GM12801 (cell line): ENCODE measurements around the gene GRID2.

Experiments used
- TF ChIP-seq, protein P1 (sequence below): IDR thresholded peaks from one replicate; pipeline ENCODE4 v1.5.1; 2011; ENCODE audit warnings: control low read depth; ENCODE audit not compliant: insufficient read length; ENCODE audit errors: extremely low read depth

Gene GRID2

DNA sequence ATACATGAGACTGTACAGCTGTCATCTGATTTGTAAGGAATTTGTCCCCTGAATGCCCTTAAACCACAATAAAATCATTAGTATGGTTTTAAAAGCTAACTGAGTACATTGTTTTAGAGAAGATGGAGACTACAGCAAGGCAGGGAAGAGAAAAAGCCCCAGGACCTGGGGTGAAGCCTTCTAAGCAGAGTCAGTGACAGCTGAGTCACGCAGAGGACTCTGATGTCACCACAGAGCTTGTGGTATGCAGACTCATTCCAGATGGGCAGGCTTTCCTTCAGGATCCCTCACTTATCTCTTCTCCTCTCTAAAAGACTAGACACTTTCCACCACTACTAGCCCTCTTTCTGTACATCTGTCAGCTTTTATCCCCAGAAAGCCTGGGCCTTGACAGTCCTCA, 1427.7 kb downstream of the GRID2 start:
- TF ChIP-seq, protein P1, sequence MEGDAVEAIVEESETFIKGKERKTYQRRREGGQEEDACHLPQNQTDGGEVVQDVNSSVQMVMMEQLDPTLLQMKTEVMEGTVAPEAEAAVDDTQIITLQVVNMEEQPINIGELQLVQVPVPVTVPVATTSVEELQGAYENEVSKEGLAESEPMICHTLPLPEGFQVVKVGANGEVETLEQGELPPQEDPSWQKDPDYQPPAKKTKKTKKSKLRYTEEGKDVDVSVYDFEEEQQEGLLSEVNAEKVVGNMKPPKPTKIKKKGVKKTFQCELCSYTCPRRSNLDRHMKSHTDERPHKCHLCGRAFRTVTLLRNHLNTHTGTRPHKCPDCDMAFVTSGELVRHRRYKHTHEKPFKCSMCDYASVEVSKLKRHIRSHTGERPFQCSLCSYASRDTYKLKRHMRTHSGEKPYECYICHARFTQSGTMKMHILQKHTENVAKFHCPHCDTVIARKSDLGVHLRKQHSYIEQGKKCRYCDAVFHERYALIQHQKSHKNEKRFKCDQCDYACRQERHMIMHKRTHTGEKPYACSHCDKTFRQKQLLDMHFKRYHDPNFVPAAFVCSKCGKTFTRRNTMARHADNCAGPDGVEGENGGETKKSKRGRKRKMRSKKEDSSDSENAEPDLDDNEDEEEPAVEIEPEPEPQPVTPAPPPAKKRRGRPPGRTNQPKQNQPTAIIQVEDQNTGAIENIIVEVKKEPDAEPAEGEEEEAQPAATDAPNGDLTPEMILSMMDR, result no peak

GRCh38 chr4:93732509-93732908, 1428.7 kb downstream of the GRID2 start:
- TF ChIP-seq, protein P1, result no peak

- TF ChIP-seq, protein P1, result no peak
These were observed 1437.1 kb downstream of the GRID2 start for GRCh38 chr4:93740890-93741289.

GRCh38 chr4:93743022-93743421, 1439.3 kb downstream of the GRID2 start:
- TF ChIP-seq, protein P1, result no peak

- TF ChIP-seq, protein P1, result no peak
These were observed 1439.9 kb downstream of the GRID2 start for GRCh38 chr4:93743635-93744034.

DNA sequence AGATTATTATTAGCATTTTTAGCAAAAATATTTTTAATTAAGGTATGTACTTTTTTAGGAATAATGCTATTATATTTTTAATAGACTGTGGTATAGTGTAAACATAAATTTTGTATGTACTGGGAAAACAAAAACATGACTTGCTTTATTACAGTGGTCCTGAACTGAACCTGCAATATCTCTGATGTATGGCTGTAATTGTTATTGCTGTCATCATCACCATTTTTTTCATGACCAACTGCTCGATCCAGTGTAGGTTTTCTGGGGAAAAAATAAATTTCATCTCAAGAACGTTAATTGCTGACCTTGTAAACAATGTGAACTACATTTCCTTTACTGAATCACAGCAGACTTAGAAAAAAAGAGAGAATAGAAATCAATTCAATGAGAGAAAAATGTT, 1441.2 kb downstream of the GRID2 start:
- TF ChIP-seq, protein P1, result no peak

GRCh38 chr4:93746031-93746430, 1442.3 kb downstream of the GRID2 start:
- TF ChIP-seq, protein P1, result no peak

- TF ChIP-seq, protein P1, result no peak
These were observed 1443.5 kb downstream of the GRID2 start for GRCh38 chr4:93747220-93747619.
